Muscle layer of duodenum (tissue), 2 donors: ENCODE data around the gene PRAMEF8.
"Not testable (repeated sequence)": the region's sequence is repeated elsewhere in the genome, so short reads cannot be mapped to it uniquely, and the experiment has no call there.

ENCODE experiments used
- H3K27ac ChIP-seq: one replicate; pipeline ENCODE4 v1.7.0; 2013; ENCODE audit warnings: mild to moderate bottlenecking, low read length
- H3K27me3 ChIP-seq: one replicate; pipeline ENCODE4 v1.7.0; 2013; ENCODE audit warnings: low read depth, mild to moderate bottlenecking, control low read depth, low read length
- H3K36me3 ChIP-seq, 2 donors: one replicate each; pipeline ENCODE4 v1.7.0; 2013; ENCODE audit warnings: low read length in 2 of 2, control low read depth in 1 of 2, mild to moderate bottlenecking in 1 of 2; ENCODE audit not compliant: insufficient read depth in 2 of 2, control insufficient read depth in 1 of 2
- H3K4me1 ChIP-seq, 2 donors: one replicate each; pipeline ENCODE4 v1.7.0; 2013; ENCODE audit warnings: low read length in 2 of 2, mild to moderate bottlenecking in 2 of 2, control low read depth in 1 of 2, moderate library complexity in 1 of 2; ENCODE audit not compliant: insufficient read depth in 2 of 2, control insufficient read depth in 1 of 2
- H3K4me3 ChIP-seq, 2 donors: one replicate each; pipeline ENCODE4 v1.7.0; 2013; ENCODE audit warnings: low read length in 2 of 2, low read depth in 1 of 2, mild to moderate bottlenecking in 1 of 2
- H3K9me3 ChIP-seq, 2 donors: one replicate each; pipeline ENCODE4 v1.7.0; 2013; ENCODE audit warnings: low read length in 2 of 2, control low read depth in 1 of 2, mild to moderate bottlenecking in 1 of 2; ENCODE audit not compliant: control insufficient read depth in 1 of 2
- donor health status: healthy.

PRAMEF8 gene

GRCh38 chr1:13285037-13285436 is at the start of gene PRAMEF8:
TSS of gene PRAMEF8 (minus strand) at chr1:13285137. CDS start at chr1:13284091, 1,046 bp downstream.
- H3K4me1 ChIP-seq, H3K4me3 ChIP-seq, H3K27me3 ChIP-seq, H3K36me3 ChIP-seq, H3K27ac ChIP-seq, H3K9me3 ChIP-seq: not testable (repeated sequence)

- H3K9me3 ChIP-seq, H3K27me3 ChIP-seq, H3K4me3 ChIP-seq, H3K4me1 ChIP-seq, H3K27ac ChIP-seq, H3K36me3 ChIP-seq: not testable (repeated sequence)
Measured at GRCh38 chr1:13315281-13315680, 30.3 kb upstream of the PRAMEF8 start, which contains the start of gene PRAMEF15. TSS of gene PRAMEF15 (plus strand) at chr1:13315581. CDS start at chr1:13318408, 2,827 bp downstream.

- H3K36me3 ChIP-seq, H3K27ac ChIP-seq, H3K9me3 ChIP-seq, H3K27me3 ChIP-seq, H3K4me1 ChIP-seq, H3K4me3 ChIP-seq: not testable (repeated sequence)
Measured at GRCh38 chr1:13303239-13303638, 18.3 kb upstream of the PRAMEF8 start, which contains the start of gene PRAMEF33. TSS of gene PRAMEF33 (plus strand) at chr1:13303539. CDS start at chr1:13305955, 2,416 bp downstream.

GRCh38 chr1:13302197-13302596 is 17.3 kb upstream of the PRAMEF8 start:
- H3K27me3 ChIP-seq, H3K9me3 ChIP-seq, H3K4me3 ChIP-seq, H3K4me1 ChIP-seq, H3K36me3 ChIP-seq, H3K27ac ChIP-seq: not testable (repeated sequence)

- not testable (repeated sequence) for H3K27ac ChIP-seq, H3K4me1 ChIP-seq, H3K36me3 ChIP-seq, H3K27me3 ChIP-seq, H3K9me3 ChIP-seq, H3K4me3 ChIP-seq
Measured at GRCh38 chr1:13298699-13299098, 13.8 kb upstream of the PRAMEF8 start.

GRCh38 chr1:13297216-13297931 is 12.4 kb upstream of the PRAMEF8 start:
- H3K4me1 ChIP-seq, H3K27ac ChIP-seq, H3K9me3 ChIP-seq, H3K36me3 ChIP-seq, H3K27me3 ChIP-seq, H3K4me3 ChIP-seq: not testable (repeated sequence)

GRCh38 chr1:13289030-13289429 is 4.1 kb upstream of the PRAMEF8 start:
- H3K27me3 ChIP-seq, H3K4me1 ChIP-seq, H3K36me3 ChIP-seq, H3K4me3 ChIP-seq, H3K9me3 ChIP-seq, H3K27ac ChIP-seq: not testable (repeated sequence)

GRCh38 chr1:13279617-13280016 is 5.3 kb downstream of the PRAMEF8 start:
- not testable (repeated sequence) for H3K4me3 ChIP-seq, H3K9me3 ChIP-seq, H3K36me3 ChIP-seq, H3K27ac ChIP-seq, H3K4me1 ChIP-seq, H3K27me3 ChIP-seq

- not testable (repeated sequence) for H3K27me3 ChIP-seq, H3K36me3 ChIP-seq, H3K9me3 ChIP-seq, H3K4me3 ChIP-seq, H3K4me1 ChIP-seq, H3K27ac ChIP-seq
Measured at GRCh38 chr1:13277016-13277415, 7.9 kb downstream of the PRAMEF8 start.

GRCh38 chr1:13265124-13265523 is 19.8 kb downstream of the PRAMEF8 start:
- not testable (repeated sequence) for H3K27ac ChIP-seq, H3K27me3 ChIP-seq, H3K4me1 ChIP-seq

GRCh38 chr1:13253898-13254297 is 31.0 kb downstream of the PRAMEF8 start, which contains the start of gene PRAMEF5:
TSS of gene PRAMEF5 (plus strand) at chr1:13254198. CDS start at chr1:13259269, 5,071 bp downstream.
- H3K27ac ChIP-seq, H3K27me3 ChIP-seq, H3K9me3 ChIP-seq, H3K4me1 ChIP-seq, H3K4me3 ChIP-seq, H3K36me3 ChIP-seq: not testable (repeated sequence)

More at GRCh38 chr1:13265124-13265523, 19.8 kb downstream of the PRAMEF8 start:
- H3K9me3 ChIP-seq, H3K36me3 ChIP-seq, H3K4me3 ChIP-seq: not testable (repeated sequence)

GRCh38 chr1:13247122-13247521 is 37.8 kb downstream of the PRAMEF8 start:
- H3K27ac ChIP-seq, H3K4me3 ChIP-seq, H3K27me3 ChIP-seq, H3K9me3 ChIP-seq, H3K36me3 ChIP-seq, H3K4me1 ChIP-seq: not testable (repeated sequence)
